Measurements from ENCODE around the gene CARMIL3. TPM values are rescaled to one million over a fixed set of nuclear protein-coding genes. Genes with fewer than 3 reads are reported as not detected.

The CARMIL3 gene
- total RNA-seq, 1 experiment from 2014 or later, result 1.00 TPM

GRCh38 chr14:24085215-24085614, 33.4 kb downstream of the CARMIL3 start:
- H3K27me3 ChIP-seq (replicated peaks; ENCODE audit: control insufficient read depth, insufficient read depth, low read length), result no peaks in the 10 kb centered on the region
- POLR2A ChIA-PET, result no interaction called here

DNA sequence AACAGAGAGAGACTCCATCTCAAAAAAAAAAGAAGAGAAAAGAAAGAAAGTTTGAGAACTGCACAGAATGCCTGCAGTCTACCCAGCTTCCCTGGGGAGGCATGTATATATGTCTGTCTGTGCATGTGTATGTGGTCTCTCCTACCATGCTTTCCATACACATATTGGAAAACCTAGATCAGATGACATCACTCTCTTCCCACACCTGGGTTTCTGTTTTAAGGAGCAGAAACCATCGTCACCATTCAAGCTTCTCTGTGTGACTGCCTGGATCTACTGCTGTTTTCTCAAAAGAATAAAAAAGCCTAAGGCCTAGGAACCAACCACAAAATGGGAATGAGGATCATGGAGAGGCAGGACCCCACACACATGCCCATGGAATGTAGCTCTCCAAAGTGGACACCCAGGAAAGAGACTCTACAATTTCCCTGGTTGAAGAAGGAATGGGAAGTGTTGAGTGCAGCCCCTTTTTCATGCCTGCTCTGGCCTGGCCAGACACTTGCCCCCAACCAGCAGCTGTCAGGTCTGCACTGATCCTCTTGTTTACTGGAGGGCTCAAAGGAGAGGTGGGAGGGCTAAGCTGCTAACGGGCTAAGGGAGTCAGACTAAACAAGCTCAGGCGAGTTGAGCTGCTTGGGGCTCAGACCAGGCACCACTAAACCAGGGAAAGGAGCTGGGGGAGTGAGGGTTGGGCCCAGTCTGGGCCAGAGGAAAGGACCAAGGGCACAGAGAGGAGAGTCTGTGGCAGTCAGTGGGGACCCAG, 34.6 kb downstream of the CARMIL3 start:
- no peak overlapping the region for H3K4me3 ChIP-seq (ENCODE audit: low read depth, low read length)
- no peak overlapping the region for H3K27ac Mint-ChIP-seq (ENCODE audit: unreplicated experiment)
- no peak for TF ChIP-seq CTCF (IDR thresholded peaks at IDR 0.05; ENCODE audit: insufficient read depth in 1 of 2, low read depth in 1 of 2, low read length in 1 of 2, severe bottlenecking in 1 of 2, unreplicated experiment in 1 of 2)
- BruUV-seq (replicated peaks), result no TSS peak
- intact Hi-C loops (cut with micrococcal nuclease; ENCODE audit: unreplicated experiment), result no loop called here
- no peak overlapping the region for H3K4me3 Mint-ChIP-seq (ENCODE audit: unreplicated experiment)
- ChIA-PET CTCF (interaction anchor here (1.2 to 1.3 kb wide), 2 partner anchors 22 to 28 kb away, joined by 4 to 5 read pairs; no protein-coding TSS in a partner anchor), POLR2A (no interaction called here)
- H3K9me3 Mint-ChIP-seq (ENCODE audit: unreplicated experiment), result no peaks in the 10 kb centered on the region
- peaks cover 8% of the 10 kb centered on the region for H3K4me1 Mint-ChIP-seq (ENCODE audit: low read depth, unreplicated experiment)
- peaks cover 5% of the 10 kb centered on the region for H3K36me3 Mint-ChIP-seq (ENCODE audit: insufficient read depth, unreplicated experiment)
- no peaks in the 10 kb centered on the region for H3K27me3 Mint-ChIP-seq (ENCODE audit: insufficient read depth, unreplicated experiment)
- H3K27me3 ChIP-seq (replicated peaks; ENCODE audit: control insufficient read depth, insufficient read depth, low read length), result no peaks in the 10 kb centered on the region
- DNase-seq, result no peak
- H3K4me1 ChIP-seq, result peaks cover 8% of the 10 kb centered on the region
- H3K9me3 ChIP-seq, result no peaks in the 10 kb centered on the region
- H3K36me3 ChIP-seq (ENCODE audit: control insufficient read depth, insufficient read depth, low read length), result no peaks in the 10 kb centered on the region

More at GRCh38 chr14:24085215-24085614, 33.4 kb downstream of the CARMIL3 start:
- H3K4me1 ChIP-seq, result peaks cover 14% of the 10 kb centered on the region
- Mint-ChIP-seq H3K27me3 (ENCODE audit: insufficient read depth, unreplicated experiment) (no peaks in the 10 kb centered on the region), H3K4me3 (ENCODE audit: unreplicated experiment) (no peak overlapping the region), H3K4me1 (ENCODE audit: low read depth, unreplicated experiment) (peaks cover 8% of the 10 kb centered on the region), H3K9me3 (ENCODE audit: unreplicated experiment) (no peaks in the 10 kb centered on the region), H3K36me3 (ENCODE audit: insufficient read depth, unreplicated experiment) (peaks cover 8% of the 10 kb centered on the region), H3K27ac (ENCODE audit: unreplicated experiment) (no peak overlapping the region)
- intact Hi-C loops (cut with micrococcal nuclease; ENCODE audit: unreplicated experiment), result no loop called here
- no peak for DNase-seq
- no peaks in the 10 kb centered on the region for H3K36me3 ChIP-seq (ENCODE audit: control insufficient read depth, insufficient read depth, low read length)
- CTCF ChIA-PET, result interaction anchor here (1.0 kb wide), 1 partner anchor 27 kb away, joined by 3 read pairs; no protein-coding TSS in a partner anchor
- no TSS peak for BruUV-seq (replicated peaks)
- H3K4me3 ChIP-seq (ENCODE audit: low read depth, low read length), result no peak overlapping the region
- H3K9me3 ChIP-seq, result no peaks in the 10 kb centered on the region
- TF ChIP-seq CTCF (IDR thresholded peaks at IDR 0.05; ENCODE audit: insufficient read depth in 1 of 2, low read depth in 1 of 2, low read length in 1 of 2, severe bottlenecking in 1 of 2, unreplicated experiment in 1 of 2), result no peak

- TF ChIP-seq CTCF (IDR thresholded peaks at IDR 0.05; ENCODE audit: insufficient read depth in 1 of 2, low read depth in 1 of 2, low read length in 1 of 2, severe bottlenecking in 1 of 2, unreplicated experiment in 1 of 2), result no peak
- intact Hi-C loops (cut with micrococcal nuclease; ENCODE audit: unreplicated experiment), result no loop called here
- no peaks in the 10 kb centered on the region for H3K9me3 ChIP-seq
- H3K4me1 ChIP-seq, result peaks cover 5% of the 10 kb centered on the region
- no peak overlapping the region for H3K4me3 ChIP-seq (ENCODE audit: low read depth, low read length)
- H3K27me3 Mint-ChIP-seq (ENCODE audit: insufficient read depth, unreplicated experiment), result no peaks in the 10 kb centered on the region
- peaks cover 6% of the 10 kb centered on the region for H3K4me1 Mint-ChIP-seq (ENCODE audit: low read depth, unreplicated experiment)
- no peaks in the 10 kb centered on the region for H3K27me3 ChIP-seq (replicated peaks; ENCODE audit: control insufficient read depth, insufficient read depth, low read length)
- H3K36me3 Mint-ChIP-seq (ENCODE audit: insufficient read depth, unreplicated experiment), result peaks cover 5% of the 10 kb centered on the region
- no peaks in the 10 kb centered on the region for H3K9me3 Mint-ChIP-seq (ENCODE audit: unreplicated experiment)
- BruUV-seq (replicated peaks), result no TSS peak
- no peak for DNase-seq
- CTCF ChIA-PET, result interaction anchor here (1.2 to 1.3 kb wide), 2 partner anchors 22 to 28 kb away, joined by 4 to 5 read pairs; no protein-coding TSS in a partner anchor
- no peak overlapping the region for H3K27ac Mint-ChIP-seq (ENCODE audit: unreplicated experiment)
- POLR2A ChIA-PET, result no interaction called here
- no peak overlapping the region for H3K4me3 Mint-ChIP-seq (ENCODE audit: unreplicated experiment)
- H3K36me3 ChIP-seq (ENCODE audit: control insufficient read depth, insufficient read depth, low read length), result no peaks in the 10 kb centered on the region
Measured at GRCh38 chr14:24087004-24087403, 35.2 kb downstream of the CARMIL3 start.
